Stimulated activated CD4-positive, alpha-beta T cell treated with anti-CD3 and anti-CD28 coated beads, TNF-alpha, amount 100 ng/mL, for 4 hours (primary cell): ENCODE data around the gene SHTN1.

Experiments used
- DNase-seq, 3 experiments: peaks; one replicate each; pipeline ENCODE4 v3.0.0-alpha.2; 2020; ENCODE audit warnings: low read depth in 3 of 3

Gene SHTN1

DNA sequence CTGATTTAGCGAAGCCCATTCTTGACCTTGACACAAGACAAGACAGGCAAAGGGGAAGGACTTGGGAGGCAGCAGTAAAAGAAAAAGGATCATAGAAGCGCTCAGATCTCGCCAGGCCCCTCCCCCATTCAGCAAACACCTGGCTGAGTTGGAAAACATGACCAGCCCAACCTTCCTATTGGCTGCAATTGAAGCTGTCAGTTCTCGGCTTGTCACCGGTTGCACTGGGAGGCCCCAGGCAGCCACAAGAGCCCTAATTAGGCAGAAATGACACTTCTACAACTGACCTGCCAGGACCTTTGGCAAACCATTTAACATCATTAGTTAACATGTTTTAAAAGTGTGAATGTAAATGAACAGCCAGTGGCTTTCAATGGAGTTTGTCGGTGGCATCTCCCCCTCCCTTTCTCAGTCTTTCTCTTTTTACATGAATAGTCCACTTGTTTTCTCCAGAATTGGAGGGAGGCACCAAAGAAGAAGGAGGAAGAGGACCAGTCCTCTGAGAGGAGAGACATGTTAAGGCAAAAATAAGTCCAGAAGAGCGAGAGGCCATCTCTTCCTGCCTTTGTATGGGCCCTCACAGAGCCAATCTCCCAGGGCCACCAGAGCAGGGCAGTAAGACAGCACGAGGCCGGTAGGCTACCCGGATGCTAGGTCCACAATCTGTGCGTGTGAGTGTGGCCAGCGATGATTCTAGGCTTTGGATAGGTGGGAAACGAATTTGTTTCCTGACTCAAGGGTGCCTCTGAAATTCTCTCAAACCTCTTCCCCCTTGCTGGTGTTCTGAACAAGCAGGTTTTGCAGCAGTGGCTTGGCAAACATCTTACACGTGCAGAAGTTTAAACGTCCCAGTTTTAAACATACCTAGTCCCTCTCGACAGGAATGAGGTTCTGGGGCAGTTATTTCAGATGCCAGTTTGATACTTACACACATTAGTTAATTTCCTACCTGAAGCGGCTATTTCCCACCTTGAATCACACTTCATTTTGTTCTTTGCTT, 170.7 kb downstream of the SHTN1 start:
- DNase-seq, result no peak

GRCh38 chr10:116831790-116832189, 173.2 kb downstream of the SHTN1 start:
- no peak for DNase-seq
